Heart left ventricle (tissue), 13 donors: ENCODE data around the gene GH1.

Experiments
- POLR2A ChIP-seq, 2 donors: fragments of 450-650 bp; IDR thresholded peaks; one replicate each; pipeline ENCODE4 v1.6.1; 2017; ENCODE audit warnings: antibody characterized with exemption in 2 of 2, mild to moderate bottlenecking in 2 of 2, moderate library complexity in 2 of 2
- TF ChIP-seq, protein P1 (sequence below), 12 donors: fragments of 200-600 bp; sonication (generic) in 4 of 12; IDR thresholded peaks; one replicate each; pipeline versions ENCODE4 v1.5.0 to v1.8.0; 2018 to 2022; ENCODE audit warnings: antibody characterized with exemption in 12 of 12, mild to moderate bottlenecking in 5 of 12
- donor health status: ischemic (EF 13 %, LVEDD 7.1; RV severe dilation, severe dysfunction).
- donor health status: DM: no; HTN: yes; CAD: no.
- donor health status: DM: no; HTN: no; CAD: no.
- donor health status: ischemic (EF 25% LVEDD 6.9; RV normal size, moderate dysfunction).
- donor health status: ischemic (EF 25% LVEDD 5.7; RV mildly dilated, moderate dysfunction).
- donor health status: ischemic (EF 35%, LVEDD 5.7; RV mildly dilated, moderate dysfunction).
- donor health status: nonischemic (EF 11% LVEDD 7.7; RV severe dilation, severe dysfunction).
- donor health status: DM: yes; HTN: yes; CAD: no.
- donor health status: PGD.
- donor health status: ischemic (EF 29% LVEDD 5.4; RV normal size, mild dysfunction).
- donor health status: nonischemic (EF 23%, LVEDD 6.1; RV moderate dilation, normal function).

DNA sequence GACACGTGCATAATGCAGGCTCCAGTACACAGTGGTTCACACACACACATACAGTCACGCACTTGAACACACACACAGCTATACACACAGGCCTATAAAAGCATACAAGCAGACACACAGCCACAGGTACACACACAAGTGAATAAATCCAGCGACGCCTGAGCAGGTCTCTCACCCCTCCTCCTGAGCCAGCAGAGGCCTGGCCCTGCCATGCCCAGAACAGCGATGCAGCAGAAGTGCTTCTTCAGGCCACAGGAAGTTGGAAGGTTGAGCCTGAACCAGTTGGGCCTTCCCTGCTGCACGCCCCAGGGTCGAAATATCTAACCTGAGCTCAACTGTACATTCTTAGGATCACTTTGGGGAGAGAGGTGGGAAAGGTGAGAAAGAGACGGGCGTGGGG lies 20.8 kb upstream of the GH1 start:
- TF ChIP-seq POLR2A (IDR thresholded peaks at IDR 0.05), result no peak
- TF ChIP-seq, protein P1, sequence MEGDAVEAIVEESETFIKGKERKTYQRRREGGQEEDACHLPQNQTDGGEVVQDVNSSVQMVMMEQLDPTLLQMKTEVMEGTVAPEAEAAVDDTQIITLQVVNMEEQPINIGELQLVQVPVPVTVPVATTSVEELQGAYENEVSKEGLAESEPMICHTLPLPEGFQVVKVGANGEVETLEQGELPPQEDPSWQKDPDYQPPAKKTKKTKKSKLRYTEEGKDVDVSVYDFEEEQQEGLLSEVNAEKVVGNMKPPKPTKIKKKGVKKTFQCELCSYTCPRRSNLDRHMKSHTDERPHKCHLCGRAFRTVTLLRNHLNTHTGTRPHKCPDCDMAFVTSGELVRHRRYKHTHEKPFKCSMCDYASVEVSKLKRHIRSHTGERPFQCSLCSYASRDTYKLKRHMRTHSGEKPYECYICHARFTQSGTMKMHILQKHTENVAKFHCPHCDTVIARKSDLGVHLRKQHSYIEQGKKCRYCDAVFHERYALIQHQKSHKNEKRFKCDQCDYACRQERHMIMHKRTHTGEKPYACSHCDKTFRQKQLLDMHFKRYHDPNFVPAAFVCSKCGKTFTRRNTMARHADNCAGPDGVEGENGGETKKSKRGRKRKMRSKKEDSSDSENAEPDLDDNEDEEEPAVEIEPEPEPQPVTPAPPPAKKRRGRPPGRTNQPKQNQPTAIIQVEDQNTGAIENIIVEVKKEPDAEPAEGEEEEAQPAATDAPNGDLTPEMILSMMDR (IDR thresholded peaks at IDR 0.05), result no peak
